Measurements from ENCODE around the gene NLRP1. TPM values are rescaled to one million over a fixed set of nuclear protein-coding genes. Genes with fewer than 3 reads are reported as not detected.

The NLRP1 gene
- total and polyA plus RNA-seq, 2 experiments from 2014 or later: 17.5 to 33.4 TPM

- Histone ChIP-seq H4K20me1 (ENCODE audit: insufficient read depth) (no peaks in the 10 kb centered on the region), H3K9me3 (ENCODE audit: low read depth) (no peaks in the 10 kb centered on the region), H3K4me3 (peak overlapping the region; percentile 78), H3K36me3 (ENCODE audit: low read depth) (no peaks in the 10 kb centered on the region), H3K4me1 (ENCODE audit: insufficient read depth) (no peaks in the 10 kb centered on the region), H3K27me3 (replicated peaks; ENCODE audit: insufficient read depth) (no peaks in the 10 kb centered on the region), H2AFZ (peak overlapping the region; percentile 66), H3K9ac (peak overlapping the region; percentile 75), H3K9me2 (ENCODE audit: insufficient read depth) (no peaks in the 10 kb centered on the region), H3F3A (ENCODE audit: insufficient read depth) (peaks cover 6% of the 10 kb centered on the region; the same call in 1 of the 2 replicates), H3K79me2 (ENCODE audit: insufficient read depth) (no peaks in the 10 kb centered on the region), H3K27ac (no peak overlapping the region), H3K4me2 (ENCODE audit: unreplicated experiment) (peak overlapping the region; percentile 85)
- no peak for DNase-seq
- in situ Hi-C loops (cut with MboI): no loop called here
- 1 to 2% methylated on average over 18 of the region's 18 CpGs for WGBS, 2 experiments (ENCODE audit: low coverage in 1 of 2, low lambda C conversion rate in 2 of 2, missing lambda C conversion rate in 2 of 2)
- TF ChIP-seq EZH2 (IDR thresholded peaks at IDR 0.05; ENCODE audit: insufficient read depth, poor library complexity, severe bottlenecking) (no peak), EZH2phosphoT487 (IDR thresholded peaks at IDR 0.05; ENCODE audit: insufficient read depth, low read depth) (no peak)
These were observed 84.1 kb downstream of the NLRP1 start for GRCh38 chr17:5500247-5500588.

GRCh38 chr17:5499476-5500231 is 84.7 kb downstream of the NLRP1 start:
- Histone ChIP-seq H3K36me3 (ENCODE audit: low read depth) (no peaks in the 10 kb centered on the region), H3K79me2 (ENCODE audit: insufficient read depth) (no peaks in the 10 kb centered on the region), H3K27me3 (replicated peaks; ENCODE audit: insufficient read depth) (no peaks in the 10 kb centered on the region), H3K4me1 (ENCODE audit: insufficient read depth) (no peaks in the 10 kb centered on the region), H4K20me1 (ENCODE audit: insufficient read depth) (no peaks in the 10 kb centered on the region), H3K9me3 (ENCODE audit: low read depth) (no peaks in the 10 kb centered on the region), H3K27ac (no peak overlapping the region), H3K4me3 (peak overlapping the region; percentile 78), H3K9me2 (ENCODE audit: insufficient read depth) (no peaks in the 10 kb centered on the region), H2AFZ (peak overlapping the region; percentile 66), H3K4me2 (ENCODE audit: unreplicated experiment) (peak overlapping the region; percentile 85), H3K9ac (peak overlapping the region; percentile 75), H3F3A (ENCODE audit: insufficient read depth) (peaks cover 6% of the 10 kb centered on the region; the same call in 1 of the 2 replicates)
- TF ChIP-seq EZH2 (IDR thresholded peaks at IDR 0.05; ENCODE audit: insufficient read depth, poor library complexity, severe bottlenecking): no peak
- TF ChIP-seq EZH2phosphoT487 (IDR thresholded peaks at IDR 0.05; ENCODE audit: insufficient read depth, low read depth): no peak
- WGBS, 2 experiments (ENCODE audit: low coverage in 1 of 2, low lambda C conversion rate in 2 of 2, missing lambda C conversion rate in 2 of 2): 23 to 27% methylated on average over 41 to 43 of the region's 44 CpGs
- in situ Hi-C loops (cut with MboI): no loop called here
- peak; percentile 39 for DNase-seq

GRCh38 chr17:5492970-5493369 is 91.3 kb downstream of the NLRP1 start:
- H3K79me2 ChIP-seq (ENCODE audit: insufficient read depth): peaks cover 22% of the 10 kb centered on the region
- H3K4me2 ChIP-seq (ENCODE audit: unreplicated experiment): no peak overlapping the region
- no peak overlapping the region for H3K27ac ChIP-seq
- H3K9me2 ChIP-seq (ENCODE audit: insufficient read depth): no peaks in the 10 kb centered on the region
- peaks cover 21% of the 10 kb centered on the region for H3K36me3 ChIP-seq (ENCODE audit: low read depth)
- H3K4me3 ChIP-seq: no peak overlapping the region
- WGBS, 2 experiments (ENCODE audit: low coverage in 1 of 2, low lambda C conversion rate in 2 of 2, missing lambda C conversion rate in 2 of 2): 72 to 88% methylated on average over 2 of the region's 2 CpGs
- no peak for DNase-seq
- H2AFZ ChIP-seq: no peak overlapping the region
- H3K27me3 ChIP-seq (replicated peaks; ENCODE audit: insufficient read depth): no peaks in the 10 kb centered on the region
- TF ChIP-seq EZH2phosphoT487 (IDR thresholded peaks at IDR 0.05; ENCODE audit: insufficient read depth, low read depth) (no peak), EZH2 (IDR thresholded peaks at IDR 0.05; ENCODE audit: insufficient read depth, poor library complexity, severe bottlenecking) (no peak)
- no peaks in the 10 kb centered on the region for H4K20me1 ChIP-seq (ENCODE audit: insufficient read depth)
- no peaks in the 10 kb centered on the region for H3K9me3 ChIP-seq (ENCODE audit: low read depth)
- in situ Hi-C loops (cut with MboI): no loop called here
- H3K9ac ChIP-seq: no peak overlapping the region
- H3K4me1 ChIP-seq (ENCODE audit: insufficient read depth): no peaks in the 10 kb centered on the region
- H3F3A ChIP-seq (ENCODE audit: insufficient read depth): 0 out of 2 replicates have a peak, but pooled peaks cover 3% of the 10 kb centered on the region

- peaks cover 54% of the 10 kb centered on the region for H3K79me2 ChIP-seq (ENCODE audit: insufficient read depth)
- H3K36me3 ChIP-seq (ENCODE audit: low read depth): peaks cover 25% of the 10 kb centered on the region
- H3K9ac ChIP-seq: no peak overlapping the region
- WGBS, 2 experiments (ENCODE audit: low coverage in 1 of 2, low lambda C conversion rate in 2 of 2, missing lambda C conversion rate in 2 of 2): 76 to 86% methylated on average over 8 of the region's 8 CpGs
- H3K27ac ChIP-seq: no peak overlapping the region
- peaks cover 11% of the 10 kb centered on the region; the same call in 1 of the 2 replicates for H3K4me1 ChIP-seq (ENCODE audit: insufficient read depth)
- no peaks in the 10 kb centered on the region for H3K9me2 ChIP-seq (ENCODE audit: insufficient read depth)
- TF ChIP-seq EZH2 (IDR thresholded peaks at IDR 0.05; ENCODE audit: insufficient read depth, poor library complexity, severe bottlenecking) (no peak), EZH2phosphoT487 (IDR thresholded peaks at IDR 0.05; ENCODE audit: insufficient read depth, low read depth) (no peak)
- H2AFZ ChIP-seq: no peak overlapping the region
- DNase-seq: no peak
- no peak overlapping the region for H3K4me2 ChIP-seq (ENCODE audit: unreplicated experiment)
- peaks cover 13% of the 10 kb centered on the region; the same call in 1 of the 2 replicates for H3F3A ChIP-seq (ENCODE audit: insufficient read depth)
- H3K4me3 ChIP-seq: no peak overlapping the region
- H3K27me3 ChIP-seq (replicated peaks; ENCODE audit: insufficient read depth): no peaks in the 10 kb centered on the region
- H3K9me3 ChIP-seq (ENCODE audit: low read depth): no peaks in the 10 kb centered on the region
- no peaks in the 10 kb centered on the region for H4K20me1 ChIP-seq (ENCODE audit: insufficient read depth)
- in situ Hi-C loops (cut with MboI): no loop called here
These were observed 95.6 kb downstream of the NLRP1 start for GRCh38 chr17:5488752-5489151.

Data from GM23248 (cell line).